ENCODE data around the gene HSPB6.

The HSPB6 gene

GRCh38 chr19:35722897-35723296, 33.9 kb downstream of the HSPB6 start:
- no peak for DNase-seq
- no peaks in the 10 kb centered on the region for H3K9me3 ChIP-seq (ENCODE audit: control insufficient read depth, low read length)
- no peak overlapping the region for H2BK12ac ChIP-seq (ENCODE audit: low read length in 2 of 2)
- peaks cover 11% of the 10 kb centered on the region for H3K4me1 ChIP-seq (ENCODE audit: control insufficient read depth, insufficient read depth, low read depth, low read length)
- H3K27ac ChIP-seq (ENCODE audit: low read length, poor library complexity, severe bottlenecking): no peak overlapping the region
- H4K91ac ChIP-seq (ENCODE audit: low read length): no peak overlapping the region
- H3K18ac ChIP-seq (ENCODE audit: low read depth in 1 of 2, low read length in 2 of 2): no peak overlapping the region
- H3K14ac ChIP-seq (ENCODE audit: low read length in 2 of 2): no peak overlapping the region
- no peak overlapping the region for H2BK5ac ChIP-seq (ENCODE audit: low read depth, low read length, poor library complexity, severe bottlenecking)
- H3K4me3 ChIP-seq (ENCODE audit: insufficient read depth in 1 of 2, low read depth in 1 of 2, low read length in 2 of 2): no peak overlapping the region
- no peak overlapping the region for H2BK120ac ChIP-seq (ENCODE audit: low read depth, low read length)
- peaks cover 53% of the 10 kb centered on the region for H3K79me1 ChIP-seq (replicated peaks; ENCODE audit: low read length, poor library complexity, severe bottlenecking)
- H3K36me3 ChIP-seq (ENCODE audit: control insufficient read depth in 1 of 2, insufficient read depth in 2 of 2, low read depth in 1 of 2, low read length in 2 of 2): peaks cover 72 to 83% of the 10 kb centered on the region in 2 experiments
- no peak overlapping the region for H4K8ac ChIP-seq (ENCODE audit: low read length)
- H2AK5ac ChIP-seq (ENCODE audit: low read length, severe bottlenecking): no peak overlapping the region
- H3K4me2 ChIP-seq (ENCODE audit: low read length, poor library complexity, severe bottlenecking): no peak overlapping the region
- H2BK15ac ChIP-seq (ENCODE audit: low read depth, poor library complexity, severe bottlenecking): no peak overlapping the region
- no peak overlapping the region for H3K4ac ChIP-seq (ENCODE audit: low read depth in 1 of 2, low read length in 2 of 2)
- no peak overlapping the region for H3K9ac ChIP-seq (ENCODE audit: low read length)
- H3K23ac ChIP-seq (ENCODE audit: low read length in 2 of 2): no peak overlapping the region
- no peak overlapping the region for H2AFZ ChIP-seq (ENCODE audit: low read depth, low read length)
- 98% methylated on average over 13 of the region's 16 CpGs for WGBS
- H3K27me3 ChIP-seq (ENCODE audit: control insufficient read depth in 1 of 2, insufficient read depth in 1 of 2, low read length in 2 of 2): no peaks in the 10 kb centered on the region

GRCh38 chr19:35722461-35722860, 34.4 kb downstream of the HSPB6 start:
- no peak overlapping the region for H2BK12ac ChIP-seq (ENCODE audit: low read length in 2 of 2)
- H3K23ac ChIP-seq (ENCODE audit: low read length in 2 of 2): no peak overlapping the region
- DNase-seq: no peak
- H4K8ac ChIP-seq (ENCODE audit: low read length): no peak overlapping the region
- no peak overlapping the region for H3K14ac ChIP-seq (ENCODE audit: low read length in 2 of 2)
- H4K91ac ChIP-seq (ENCODE audit: low read length): peak overlapping the region; percentile 28
- H2AK5ac ChIP-seq (ENCODE audit: low read length, severe bottlenecking): no peak overlapping the region
- no peak overlapping the region for H3K4me2 ChIP-seq (ENCODE audit: low read length, poor library complexity, severe bottlenecking)
- H3K18ac ChIP-seq (ENCODE audit: low read depth in 1 of 2, low read length in 2 of 2): no peak overlapping the region
- peaks cover 11% of the 10 kb centered on the region for H3K4me1 ChIP-seq (ENCODE audit: control insufficient read depth, insufficient read depth, low read depth, low read length)
- H3K27ac ChIP-seq (ENCODE audit: low read length, poor library complexity, severe bottlenecking): no peak overlapping the region
- no peak overlapping the region for H2BK5ac ChIP-seq (ENCODE audit: low read depth, low read length, poor library complexity, severe bottlenecking)
- H2BK15ac ChIP-seq (ENCODE audit: low read depth, poor library complexity, severe bottlenecking): no peak overlapping the region
- no peak overlapping the region for H2AFZ ChIP-seq (ENCODE audit: low read depth, low read length)
- H2BK120ac ChIP-seq (ENCODE audit: low read depth, low read length): no peak overlapping the region
- H3K36me3 ChIP-seq (ENCODE audit: control insufficient read depth in 1 of 2, insufficient read depth in 2 of 2, low read depth in 1 of 2, low read length in 2 of 2): peaks cover 68 to 79% of the 10 kb centered on the region in 2 experiments
- no peaks in the 10 kb centered on the region for H3K27me3 ChIP-seq (ENCODE audit: control insufficient read depth in 1 of 2, insufficient read depth in 1 of 2, low read length in 2 of 2)
- peak overlapping the region in 1 of 2 experiments; percentile 9 for H3K4ac ChIP-seq (ENCODE audit: low read depth in 1 of 2, low read length in 2 of 2)
- 97% methylated on average over 14 of the region's 14 CpGs for WGBS
- peaks cover 50% of the 10 kb centered on the region for H3K79me1 ChIP-seq (replicated peaks; ENCODE audit: low read length, poor library complexity, severe bottlenecking)
- H3K4me3 ChIP-seq (ENCODE audit: insufficient read depth in 1 of 2, low read depth in 1 of 2, low read length in 2 of 2): no peak overlapping the region
- no peaks in the 10 kb centered on the region for H3K9me3 ChIP-seq (ENCODE audit: control insufficient read depth, low read length)
- no peak overlapping the region for H3K9ac ChIP-seq (ENCODE audit: low read length)

- no peaks in the 10 kb centered on the region for H3K9me3 ChIP-seq (ENCODE audit: control insufficient read depth, low read length)
- 95% methylated on average over 16 of the region's 16 CpGs for WGBS
- H4K91ac ChIP-seq (ENCODE audit: low read length): no peak overlapping the region
Observed at GRCh38 chr19:35721374-35721773, 35.5 kb downstream of the HSPB6 start.

GRCh38 chr19:35720648-35721047, 36.2 kb downstream of the HSPB6 start:
- Histone ChIP-seq H2AFZ (ENCODE audit: low read depth, low read length) (no peak overlapping the region), H3K9ac (ENCODE audit: low read length) (no peak overlapping the region), H2BK12ac (ENCODE audit: low read length in 2 of 2) (no peak overlapping the region), H3K4me2 (ENCODE audit: low read length, poor library complexity, severe bottlenecking) (no peak overlapping the region), H2BK15ac (ENCODE audit: low read depth, poor library complexity, severe bottlenecking) (no peak overlapping the region), H4K91ac (ENCODE audit: low read length) (no peak overlapping the region), H2BK5ac (ENCODE audit: low read depth, low read length, poor library complexity, severe bottlenecking) (no peak overlapping the region), H3K14ac (ENCODE audit: low read length in 2 of 2) (no peak overlapping the region), H3K4me1 (ENCODE audit: control insufficient read depth, insufficient read depth, low read depth, low read length) (peaks cover 22% of the 10 kb centered on the region), H3K23ac (ENCODE audit: low read length in 2 of 2) (no peak overlapping the region), H3K36me3 (ENCODE audit: control insufficient read depth in 1 of 2, insufficient read depth in 2 of 2, low read depth in 1 of 2, low read length in 2 of 2) (peaks cover 51 to 62% of the 10 kb centered on the region in 2 experiments), H3K18ac (ENCODE audit: low read depth in 1 of 2, low read length in 2 of 2) (no peak overlapping the region), H3K9me3 (ENCODE audit: control insufficient read depth, low read length) (no peaks in the 10 kb centered on the region), H4K8ac (ENCODE audit: low read length) (no peak overlapping the region), H3K27me3 (ENCODE audit: control insufficient read depth in 1 of 2, insufficient read depth in 1 of 2, low read length in 2 of 2) (no peaks in the 10 kb centered on the region), H3K4me3 (ENCODE audit: insufficient read depth in 1 of 2, low read depth in 1 of 2, low read length in 2 of 2) (no peak overlapping the region), H3K4ac (ENCODE audit: low read depth in 1 of 2, low read length in 2 of 2) (no peak overlapping the region), H3K27ac (ENCODE audit: low read length, poor library complexity, severe bottlenecking) (no peak overlapping the region), H2BK120ac (ENCODE audit: low read depth, low read length) (no peak overlapping the region), H2AK5ac (ENCODE audit: low read length, severe bottlenecking) (no peak overlapping the region), H3K79me1 (replicated peaks; ENCODE audit: low read length, poor library complexity, severe bottlenecking) (peaks cover 50% of the 10 kb centered on the region)
- DNase-seq: no peak
- WGBS: over 99% methylated on average over 17 of the region's 17 CpGs

More at GRCh38 chr19:35721374-35721773, 35.5 kb downstream of the HSPB6 start:
- Histone ChIP-seq H3K18ac (ENCODE audit: low read depth in 1 of 2, low read length in 2 of 2) (no peak overlapping the region), H3K23ac (ENCODE audit: low read length in 2 of 2) (peak overlapping the region in 1 of 2 experiments; percentile 92), H3K4me3 (ENCODE audit: insufficient read depth in 1 of 2, low read depth in 1 of 2, low read length in 2 of 2) (no peak overlapping the region), H2BK120ac (ENCODE audit: low read depth, low read length) (no peak overlapping the region), H3K36me3 (ENCODE audit: control insufficient read depth in 1 of 2, insufficient read depth in 2 of 2, low read depth in 1 of 2, low read length in 2 of 2) (peaks cover 58 to 69% of the 10 kb centered on the region in 2 experiments), H3K27ac (ENCODE audit: low read length, poor library complexity, severe bottlenecking) (no peak overlapping the region), H3K4ac (ENCODE audit: low read depth in 1 of 2, low read length in 2 of 2) (no peak overlapping the region), H2AFZ (ENCODE audit: low read depth, low read length) (no peak overlapping the region), H3K4me2 (ENCODE audit: low read length, poor library complexity, severe bottlenecking) (no peak overlapping the region), H2BK12ac (ENCODE audit: low read length in 2 of 2) (no peak overlapping the region), H3K79me1 (replicated peaks; ENCODE audit: low read length, poor library complexity, severe bottlenecking) (peaks cover 44% of the 10 kb centered on the region), H3K9ac (ENCODE audit: low read length) (no peak overlapping the region), H4K8ac (ENCODE audit: low read length) (no peak overlapping the region), H3K4me1 (ENCODE audit: control insufficient read depth, insufficient read depth, low read depth, low read length) (peaks cover 15% of the 10 kb centered on the region), H3K14ac (ENCODE audit: low read length in 2 of 2) (no peak overlapping the region), H2AK5ac (ENCODE audit: low read length, severe bottlenecking) (no peak overlapping the region), H3K27me3 (ENCODE audit: control insufficient read depth in 1 of 2, insufficient read depth in 1 of 2, low read length in 2 of 2) (no peaks in the 10 kb centered on the region), H2BK15ac (ENCODE audit: low read depth, poor library complexity, severe bottlenecking) (no peak overlapping the region), H2BK5ac (ENCODE audit: low read depth, low read length, poor library complexity, severe bottlenecking) (no peak overlapping the region)
- no peak for DNase-seq

Measured in mesenchymal stem cell (in vitro differentiated cells and primary cell).